ENCODE results near the gene RGS8. TPM values are rescaled to one million over a fixed set of nuclear protein-coding genes. Genes with fewer than 3 reads are reported as not detected.

Gene RGS8
- polyA plus RNA-seq, 1 of the 3 experiments (the other 2 are of a cell fraction) = not detected

- Histone ChIP-seq H3K4me3 (ENCODE audit: low read depth in 2 of 2, low read length in 1 of 2) (no peak overlapping the region), H3K4me2 (no peak overlapping the region), H3K9me2 (no peaks in the 10 kb centered on the region), H3K36me3 (replicated peaks in 1 of 2; ENCODE audit: control insufficient read depth in 1 of 2, insufficient read depth in 2 of 2, low read length in 1 of 2) (no peaks in the 10 kb centered on the region), H3F3A (replicated peaks; ENCODE audit: insufficient read depth) (no peaks in the 10 kb centered on the region), H3K27ac (ENCODE audit: low read depth in 2 of 2, low read length in 1 of 2) (no peak overlapping the region), H3K9ac (no peak overlapping the region), H3K4me1 (ENCODE audit: control insufficient read depth in 1 of 2, insufficient read depth in 2 of 2, low read depth in 1 of 2, low read length in 1 of 2) (peaks cover 0 to 4% of the 10 kb centered on the region in 2 experiments; a peak in 1 of 4 replicates), H4K20me1 (ENCODE audit: insufficient read depth) (no peaks in the 10 kb centered on the region), H3K79me2 (ENCODE audit: insufficient read depth) (no peaks in the 10 kb centered on the region), H3K27me3 (ENCODE audit: insufficient read depth) (no peaks in the 10 kb centered on the region; the same call in 1 of the 2 replicates), H3K9me3 (no peaks in the 10 kb centered on the region), H2AFZ (ENCODE audit: low read depth) (no peak overlapping the region)
- TF ChIP-seq USF1 (IDR thresholded peaks at IDR 0.05; ENCODE audit: borderline replicate concordance, low read depth) = no peak
- TF ChIP-seq YY1 (IDR thresholded peaks at IDR 0.05; ENCODE audit: low read depth) = no peak
- no peak for TF ChIP-seq SIN3A (IDR thresholded peaks at IDR 0.05; ENCODE audit: borderline replicate concordance, low read depth, low read length)
- CTCF ChIA-PET = interaction anchor here (0.9 to 2.0 kb wide), 4 partner anchors 10 to 23 kb away, joined by 3 to 5 read pairs (median 4); no protein-coding TSS in a partner anchor
- DNase-seq = no peak
- POLR2A ChIA-PET = no interaction called here
- WGBS (ENCODE audit: low lambda C conversion rate) = 78% methylated on average over 7 of the region's 7 CpGs
These were observed 35.3 kb downstream of the RGS8 start for GRCh38 chr1:182649041-182649440.

- CTCF ChIA-PET = interaction anchor here (1.0 to 1.7 kb wide), 4 partner anchors 11 to 140 kb away, joined by 3 to 10 read pairs (median 4); no protein-coding TSS in a partner anchor
- 50% methylated on average over 2 of the region's 2 CpGs for WGBS (ENCODE audit: low lambda C conversion rate)
- H2AFZ ChIP-seq (ENCODE audit: low read depth) = no peak overlapping the region
These were observed 37.6 kb downstream of the RGS8 start for GRCh38 chr1:182646739-182647138.

More at GRCh38 chr1:182646739-182647138, 37.6 kb downstream of the RGS8 start:
- no peak overlapping the region for H3K4me2 ChIP-seq
- H3K9me3 ChIP-seq = no peaks in the 10 kb centered on the region
- H3F3A ChIP-seq (replicated peaks; ENCODE audit: insufficient read depth) = no peaks in the 10 kb centered on the region
- TF ChIP-seq YY1 (IDR thresholded peaks at IDR 0.05; ENCODE audit: low read depth) (no peak), RFX5 (IDR thresholded peaks at IDR 0.05; ENCODE audit: low read length) (no peak), NRF1 (IDR thresholded peaks at IDR 0.05; ENCODE audit: low read depth, low read length) (no peak), REST (IDR thresholded peaks at IDR 0.05; ENCODE audit: low read depth, low read length) (no peak), RXRA (IDR thresholded peaks at IDR 0.05; ENCODE audit: borderline replicate concordance, low read depth) (no peak), SIN3A (IDR thresholded peaks at IDR 0.05; ENCODE audit: borderline replicate concordance, low read depth, low read length) (no peak), USF2 (IDR thresholded peaks at IDR 0.05; ENCODE audit: borderline replicate concordance, low read depth, low read length) (no peak), EZH2phosphoT487 (IDR thresholded peaks at IDR 0.05; ENCODE audit: borderline replicate concordance, low read depth) (no peak), RCOR1 (IDR thresholded peaks at IDR 0.05; ENCODE audit: low read length) (no peak)
- no peak overlapping the region for H3K9ac ChIP-seq
- H3K4me1 ChIP-seq (ENCODE audit: control insufficient read depth in 1 of 2, insufficient read depth in 2 of 2, low read depth in 1 of 2, low read length in 1 of 2) = peaks cover 0 to 7% of the 10 kb centered on the region in 2 experiments; a peak in 1 of 4 replicates
- DNase-seq = no peak
- no peak overlapping the region for H3K4me3 ChIP-seq (ENCODE audit: low read depth in 2 of 2, low read length in 1 of 2)
- H4K20me1 ChIP-seq (ENCODE audit: insufficient read depth) = no peaks in the 10 kb centered on the region
- H3K79me2 ChIP-seq (ENCODE audit: insufficient read depth) = no peaks in the 10 kb centered on the region
- H3K27ac ChIP-seq (ENCODE audit: low read depth in 2 of 2, low read length in 1 of 2) = no peak overlapping the region
- no peaks in the 10 kb centered on the region; the same call in 1 of the 2 replicates for H3K27me3 ChIP-seq (ENCODE audit: insufficient read depth)
- H3K9me2 ChIP-seq = no peaks in the 10 kb centered on the region
- no peaks in the 10 kb centered on the region for H3K36me3 ChIP-seq (replicated peaks in 1 of 2; ENCODE audit: control insufficient read depth in 1 of 2, insufficient read depth in 2 of 2, low read length in 1 of 2)
- POLR2A ChIA-PET = no interaction called here

Measured in SK-N-SH (cell line).